ENCODE results near the gene ETS1.

GRCh38 chr11:128551058-128551457 lies 36.3 kb downstream of the ETS1 start:
- TF ChIP-seq CTCF (IDR thresholded peaks at IDR 0.05 in 8 of 11, conservative IDR thresholded peaks at IDR 0.05 in 3 of 11) (no peak), POLR2A (IDR thresholded peaks at IDR 0.05) (no peak)
